HG02970 (cell line): ENCODE data around the gene TREML2.
"Not testable (repeated sequence)": the region's sequence is repeated elsewhere in the genome, so short reads cannot be mapped to it uniquely, and the experiment has no call there.

Experiments used
- ATAC-seq: cut with Tn5 transposase; IDR thresholded peaks from one replicate; pipeline ENCODE4 v1.9.1; 2021; ENCODE audit warnings: mild to moderate bottlenecking, moderate library complexity, moderate number of reproducible peaks; ENCODE audit not compliant: unreplicated experiment, low FRiP score

TREML2 gene

GRCh38 chr6:41209547-41210320, 8.8 kb upstream of the TREML2 start:
- no peak for ATAC-seq

GRCh38 chr6:41208439-41209106, 7.6 kb upstream of the TREML2 start:
- no peak for ATAC-seq

- ATAC-seq: no peak
Observed at GRCh38 chr6:41204156-41204555, 3.2 kb upstream of the TREML2 start.

GRCh38 chr6:41201764-41202173, 820 bp upstream of the TREML2 start:
- no peak for ATAC-seq

- ATAC-seq: no peak
Observed at GRCh38 chr6:41200296-41200900, 551 bp downstream of the TREML2 start.

GRCh38 chr6:41199552-41200246, 1.2 kb downstream of the TREML2 start:
- ATAC-seq: no peak

GRCh38 chr6:41197234-41197633, 3.7 kb downstream of the TREML2 start:
- ATAC-seq: no peak

- ATAC-seq: no peak
Observed at GRCh38 chr6:41194386-41194785, 6.6 kb downstream of the TREML2 start.

- no peak for ATAC-seq
Observed at GRCh38 chr6:41193884-41194283, 7.1 kb downstream of the TREML2 start.

- ATAC-seq: no peak
Observed at GRCh38 chr6:41193171-41193734, 7.7 kb downstream of the TREML2 start.

- ATAC-seq: no peak
Observed at GRCh38 chr6:41191569-41191968, 9.4 kb downstream of the TREML2 start.

GRCh38 chr6:41190791-41191190, 10.2 kb downstream of the TREML2 start:
- no peak for ATAC-seq

- ATAC-seq: no peak
Observed at GRCh38 chr6:41189967-41190366, 11.0 kb downstream of the TREML2 start.

- not testable (repeated sequence) for ATAC-seq
Observed at GRCh38 chr6:41189046-41189445, 11.9 kb downstream of the TREML2 start.

GRCh38 chr6:41187924-41188886, 12.7 kb downstream of the TREML2 start:
- no peak for ATAC-seq

GRCh38 chr6:41186031-41186562, 14.9 kb downstream of the TREML2 start:
- ATAC-seq: no peak

- ATAC-seq: no peak
Observed at GRCh38 chr6:41184761-41185160, 16.2 kb downstream of the TREML2 start.

GRCh38 chr6:41182069-41183034, 18.6 kb downstream of the TREML2 start:
- ATAC-seq: no peak
